Sigmoid colon (tissue), 7 donors: ENCODE results near the gene CYP2A13. TPM values are rescaled to one million over a fixed set of nuclear protein-coding genes. Genes with fewer than 3 reads are reported as not detected.

Source experiments
- DNase-seq: peaks from one replicate; pipeline ENCODE4 v3.0.0-alpha.2; 2019
- H3K27ac ChIP-seq, 4 donors: fragments of 200-600 bp; sonication (generic); one replicate each; pipeline ENCODE4 v1.5.1; 2016 to 2019; ENCODE audit warnings: mild to moderate bottlenecking in 1 of 4
- H3K27me3 ChIP-seq, 3 donors: fragments of 200-600 bp; sonication (generic); one replicate each; pipeline ENCODE4 v1.5.1; 2019; ENCODE audit warnings: mild to moderate bottlenecking in 1 of 3
- H3K36me3 ChIP-seq, 4 donors: fragments of 200-600 bp; sonication (generic); one replicate each; pipeline ENCODE4 v1.5.1; 2016 to 2019
- H3K4me1 ChIP-seq, 4 donors: fragments of 200-600 bp; sonication (generic); one replicate each; pipeline ENCODE4 v1.5.1; 2017 to 2019
- H3K4me3 ChIP-seq, 4 donors: fragments of 200-600 bp; sonication (generic); one replicate each; pipeline ENCODE4 v1.5.1; 2017 to 2019; ENCODE audit warnings: mild to moderate bottlenecking in 2 of 4, moderate library complexity in 1 of 4
- H3K9me3 ChIP-seq, 4 donors: fragments of 200-600 bp in 3 of 4; sonication (generic) in 3 of 4; one replicate each; pipeline versions ENCODE4 v1.5.1 to v1.6.1; 2013 to 2019
- EP300 ChIP-seq, 4 donors: sonication (generic); formaldehyde crosslinking; IDR thresholded peaks; one replicate each; pipeline ENCODE4 v1.6.1; 2017; ENCODE audit warnings: antibody characterized with exemption in 4 of 4
- POLR2A ChIP-seq, 2 donors: fragments of 450-650 bp; IDR thresholded peaks; one replicate each; pipeline ENCODE4 v1.6.1; 2016; ENCODE audit warnings: antibody characterized with exemption in 2 of 2, mild to moderate bottlenecking in 2 of 2, moderate library complexity in 2 of 2
- POLR2AphosphoS5 ChIP-seq, 4 donors: sonication (generic); formaldehyde crosslinking; IDR thresholded peaks; one replicate each; pipeline ENCODE4 v1.6.1; 2017; ENCODE audit warnings: antibody characterized with exemption in 4 of 4
- whole genome bisulfite sequencing, 2 donors: extraction: QIAGEN DNeasy Blood & Tissue Kit; methylation state at CpG; one replicate each; pipeline ENCODE4 v1.1.7; 2013; 5-methylcytosine and 5-hydroxymethylcytosine counted together
- intact Hi-C: fragments of 100-400 bp; cut with DNase I; formaldehyde crosslinking; loops from one replicate; pipeline ENCODE4 v1.15.1; 2023
- polyA plus RNA-seq, 3 donors: library from polyadenylated mRNA; stranded (reverse); fragments of 200-250 nt; gene quantifications; one replicate each; pipeline ENCODE4 v1.2.3, GENCODE V29; 2013
- total RNA-seq, 4 donors: library from RNA; depleted of rRNA; stranded (reverse); fragments of >200 nt; gene quantifications; one replicate each; pipeline ENCODE4 v1.1.0, GENCODE V29; 2016
- TF ChIP-seq, protein P1 (sequence below), 4 experiments: fragments of 450-650 bp in 3 of 4; fragments of 200-600 bp in 1 of 4; IDR thresholded peaks; one replicate each; pipeline ENCODE4 v1.5.1; 2016 to 2019; ENCODE audit warnings: antibody characterized with exemption in 4 of 4, mild to moderate bottlenecking in 3 of 4, moderate library complexity in 2 of 4
- donor health status: healthy with polysubstance abuse.
- donor health status: Bipolar disorder and iron deficiency.
- donor health status: healthy.

Gene CYP2A13
- total and polyA plus RNA-seq, 7 donors = not detected

DNA sequence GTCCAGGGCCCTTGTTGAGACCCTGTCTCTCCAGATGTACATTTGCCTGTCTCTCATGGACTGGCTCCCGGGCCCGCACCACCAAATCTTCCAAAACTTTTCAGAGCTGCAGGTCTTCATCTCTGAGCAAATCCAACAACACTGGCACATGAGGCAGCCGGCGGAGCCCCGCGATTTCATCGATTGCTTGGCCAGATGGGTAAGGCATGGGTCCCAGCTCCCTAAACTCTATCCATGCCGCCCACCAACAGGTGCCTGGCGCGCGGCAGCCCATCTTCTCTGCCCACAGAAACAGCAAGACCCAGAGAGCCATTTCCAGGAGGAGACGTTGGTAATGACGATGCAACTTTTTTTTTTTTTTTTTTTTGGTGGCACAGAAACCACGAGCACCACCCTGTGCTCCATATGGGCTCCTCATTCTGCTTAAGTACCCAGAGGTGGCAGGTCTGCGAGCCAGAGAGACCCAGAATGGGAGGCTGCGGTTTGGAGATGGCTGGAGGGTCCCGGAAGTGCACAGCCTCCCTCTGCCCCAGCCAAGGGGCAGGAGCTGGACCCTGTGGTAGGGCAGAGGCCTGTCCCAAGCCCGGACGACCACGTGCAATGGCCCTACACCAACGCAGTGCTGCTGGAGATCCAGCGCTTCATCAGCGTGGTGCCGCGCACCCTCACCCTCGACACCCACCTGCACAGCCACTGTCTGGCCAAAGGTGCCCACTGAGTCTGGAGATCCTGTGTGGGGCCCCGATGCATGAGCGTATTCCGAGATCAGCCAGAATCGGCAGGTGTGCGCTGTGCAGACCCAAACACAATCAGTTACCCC is 48.6 kb downstream of the CYP2A13 start:
- TF ChIP-seq EP300 (IDR thresholded peaks at IDR 0.05) (no peak), POLR2A (IDR thresholded peaks at IDR 0.05) (no peak), POLR2AphosphoS5 (IDR thresholded peaks at IDR 0.05) (no peak)
- TF ChIP-seq, protein P1, sequence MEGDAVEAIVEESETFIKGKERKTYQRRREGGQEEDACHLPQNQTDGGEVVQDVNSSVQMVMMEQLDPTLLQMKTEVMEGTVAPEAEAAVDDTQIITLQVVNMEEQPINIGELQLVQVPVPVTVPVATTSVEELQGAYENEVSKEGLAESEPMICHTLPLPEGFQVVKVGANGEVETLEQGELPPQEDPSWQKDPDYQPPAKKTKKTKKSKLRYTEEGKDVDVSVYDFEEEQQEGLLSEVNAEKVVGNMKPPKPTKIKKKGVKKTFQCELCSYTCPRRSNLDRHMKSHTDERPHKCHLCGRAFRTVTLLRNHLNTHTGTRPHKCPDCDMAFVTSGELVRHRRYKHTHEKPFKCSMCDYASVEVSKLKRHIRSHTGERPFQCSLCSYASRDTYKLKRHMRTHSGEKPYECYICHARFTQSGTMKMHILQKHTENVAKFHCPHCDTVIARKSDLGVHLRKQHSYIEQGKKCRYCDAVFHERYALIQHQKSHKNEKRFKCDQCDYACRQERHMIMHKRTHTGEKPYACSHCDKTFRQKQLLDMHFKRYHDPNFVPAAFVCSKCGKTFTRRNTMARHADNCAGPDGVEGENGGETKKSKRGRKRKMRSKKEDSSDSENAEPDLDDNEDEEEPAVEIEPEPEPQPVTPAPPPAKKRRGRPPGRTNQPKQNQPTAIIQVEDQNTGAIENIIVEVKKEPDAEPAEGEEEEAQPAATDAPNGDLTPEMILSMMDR (IDR thresholded peaks at IDR 0.05) = no peak
- DNase-seq = no peak
- Histone ChIP-seq H3K4me1 (peaks cover 0 to 31% (median 7%) of the 10 kb centered on the region in 4 donors), H3K27ac (peak overlapping the region in 1 of 4 donors; percentile 75), H3K4me3 (peak overlapping the region in 2 of 4 donors; percentile 49 to 55), H3K9me3 (no peaks in the 10 kb centered on the region), H3K36me3 (no peaks in the 10 kb centered on the region), H3K27me3 (no peaks in the 10 kb centered on the region)
- 90 to 94% methylated on average over 31 of the region's 31 CpGs for WGBS, 2 donors
- intact Hi-C loops = no loop called here

DNA sequence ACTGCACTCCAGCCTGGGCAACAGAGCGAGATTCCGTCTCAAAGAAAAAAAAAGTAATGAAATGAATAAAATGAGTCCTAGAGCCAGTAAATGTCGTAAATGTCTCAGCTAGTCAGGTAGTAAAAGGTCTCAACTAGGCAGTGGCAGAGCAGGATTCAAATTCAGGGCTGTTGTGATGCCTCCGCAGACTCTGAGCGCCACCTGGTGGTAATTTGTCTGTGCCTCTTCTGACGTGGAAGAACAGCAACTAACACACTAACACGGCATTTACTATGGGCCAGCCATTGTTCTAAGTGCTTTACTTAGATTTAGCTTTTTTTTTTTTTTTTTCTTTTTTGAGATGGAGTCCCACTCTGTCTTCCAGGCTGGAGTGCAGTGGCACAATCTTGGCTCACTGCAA is 56.2 kb downstream of the CYP2A13 start:
- TF ChIP-seq POLR2AphosphoS5 (IDR thresholded peaks at IDR 0.05) (no peak), POLR2A (IDR thresholded peaks at IDR 0.05) (no peak), EP300 (IDR thresholded peaks at IDR 0.05) (no peak)
- TF ChIP-seq, protein P1 (IDR thresholded peaks at IDR 0.05) = peak; percentile 74 to 89 (median 83)
- no peak overlapping the region for H3K27ac ChIP-seq
- peak; percentile 88 for DNase-seq
- no peaks in the 10 kb centered on the region for H3K4me1 ChIP-seq
- no peaks in the 10 kb centered on the region for H3K36me3 ChIP-seq
- no peaks in the 10 kb centered on the region for H3K9me3 ChIP-seq
- 11 to 27% methylated on average over 7 of the region's 7 CpGs for WGBS, 2 donors
- intact Hi-C loops = loop anchor here (1.0 to 2.0 kb wide), 3 partner anchors 18 to 482 kb away; no protein-coding TSS in a partner anchor
- no peaks in the 10 kb centered on the region for H3K27me3 ChIP-seq
- no peak overlapping the region for H3K4me3 ChIP-seq

Other genes with a start within 250 kb of the CYP2A13 start
- gene CYP2A6, start 238.0 kb upstream of the CYP2A13 start, total RNA-seq = 1 to 10 TPM in 1 of 4 donors, not detected in 3; 1.8 TPM
- gene CYP2A6, start 238.0 kb upstream of the CYP2A13 start, polyA plus RNA-seq = not detected
- under 1 TPM in 1 of 4 donors, not detected in 3; 0.36 TPM for gene CYP2A7, start 206.2 kb upstream of the CYP2A13 start, total RNA-seq
- not detected for gene CYP2A7, start 206.2 kb upstream of the CYP2A13 start, polyA plus RNA-seq
- gene CYP2B6, start 97.2 kb upstream of the CYP2A13 start, total RNA-seq = not detected
- 1 to 10 TPM; 2.7 to 5.8 (median 3.0) TPM for gene CYP2B6, start 97.2 kb upstream of the CYP2A13 start, polyA plus RNA-seq
- not detected for gene CYP2F1, start 26.0 kb downstream of the CYP2A13 start, total RNA-seq
- not detected for gene CYP2F1, start 26.0 kb downstream of the CYP2A13 start, polyA plus RNA-seq
- gene CYP2S1, start 104.8 kb downstream of the CYP2A13 start, total RNA-seq = 1 to 10 TPM in 2 of 4 donors, under 1 TPM in 2; 0.41 to 1.4 (median 0.80) TPM
- gene CYP2S1, start 104.8 kb downstream of the CYP2A13 start, polyA plus RNA-seq = 10 to 100 TPM in 1 of 3 donors, 1 to 10 TPM in 2; 6.0 to 18.6 (median 8.6) TPM
- gene AXL, start 130.8 kb downstream of the CYP2A13 start, total RNA-seq = 100 to 1,000 TPM in 1 of 4 donors, 10 to 100 TPM in 3; 85.9 to 108 (median 95.4) TPM
- gene AXL, start 130.8 kb downstream of the CYP2A13 start, polyA plus RNA-seq = 10 to 100 TPM in 1 of 3 donors, 1 to 10 TPM in 2; 5.4 to 10.7 (median 7.4) TPM
- 100 to 1,000 TPM; 120 to 153 (median 130) TPM for gene HNRNPUL1, start 175.9 kb downstream of the CYP2A13 start, total RNA-seq
- 100 to 1,000 TPM in 1 of 3 donors, 10 to 100 TPM in 2; 61.9 to 133 (median 65.0) TPM for gene HNRNPUL1, start 175.9 kb downstream of the CYP2A13 start, polyA plus RNA-seq
- gene CCDC97, start 221.7 kb downstream of the CYP2A13 start, total RNA-seq = 10 to 100 TPM in 1 of 4 donors, 1 to 10 TPM in 3; 8.7 to 16.6 (median 9.2) TPM
- gene CCDC97, start 221.7 kb downstream of the CYP2A13 start, polyA plus RNA-seq = 10 to 100 TPM; 11.3 to 23.1 (median 15.6) TPM